GM19025 (cell line): Measurements from ENCODE around the gene GALNT7.

Experiments
- ATAC-seq: cut with Tn5 transposase; IDR thresholded peaks from one replicate; pipeline ENCODE4 v1.9.1; 2021; ENCODE audit warnings: mild to moderate bottlenecking, low read depth, moderate library complexity; ENCODE audit not compliant: unreplicated experiment

GALNT7 gene

GRCh38 chr4:173227756-173228155 lies 59.1 kb downstream of the GALNT7 start:
- no peak for ATAC-seq

- ATAC-seq: no peak
Measured at GRCh38 chr4:173230062-173230461, 61.5 kb downstream of the GALNT7 start.

GRCh38 chr4:173231916-173232315 lies 63.3 kb downstream of the GALNT7 start:
- no peak for ATAC-seq

- ATAC-seq: no peak
Measured at GRCh38 chr4:173233857-173234256, 65.2 kb downstream of the GALNT7 start.

GRCh38 chr4:173235050-173235449 lies 66.4 kb downstream of the GALNT7 start:
- ATAC-seq: no peak

- no peak for ATAC-seq
Measured at GRCh38 chr4:173236301-173236700, 67.7 kb downstream of the GALNT7 start.

GRCh38 chr4:173237152-173237551 lies 68.5 kb downstream of the GALNT7 start:
- no peak for ATAC-seq

- ATAC-seq: no peak
Measured at GRCh38 chr4:173237762-173238161, 69.2 kb downstream of the GALNT7 start.

- ATAC-seq: no peak
Measured at GRCh38 chr4:173240696-173241095, 72.1 kb downstream of the GALNT7 start.

GRCh38 chr4:173242466-173243250 lies 74.0 kb downstream of the GALNT7 start:
- ATAC-seq: no peak

GRCh38 chr4:173243321-173243720 lies 74.7 kb downstream of the GALNT7 start:
- ATAC-seq: no peak

GRCh38 chr4:173243917-173244658 lies 75.5 kb downstream of the GALNT7 start:
- peak; percentile 53 for ATAC-seq

GRCh38 chr4:173245952-173246351 lies 77.3 kb downstream of the GALNT7 start:
- ATAC-seq: no peak

- peak; percentile 54 for ATAC-seq
Measured at GRCh38 chr4:173246719-173247118, 78.1 kb downstream of the GALNT7 start.

- no peak for ATAC-seq
Measured at GRCh38 chr4:173247321-173247720, 78.7 kb downstream of the GALNT7 start.

- no peak for ATAC-seq
Measured at GRCh38 chr4:173248690-173249089, 80.1 kb downstream of the GALNT7 start.

- peak; percentile 85 for ATAC-seq
Measured at GRCh38 chr4:173252024-173252935, 83.7 kb downstream of the GALNT7 start.

GRCh38 chr4:173253561-173253960 lies 85.0 kb downstream of the GALNT7 start:
- no peak for ATAC-seq

- ATAC-seq: no peak
Measured at GRCh38 chr4:173254646-173255045, 86.0 kb downstream of the GALNT7 start.

GRCh38 chr4:173256825-173257224 lies 88.2 kb downstream of the GALNT7 start:
- no peak for ATAC-seq
